HG02678 (cell line): ENCODE data around the gene TM2D1.
A peak's percentile ranks its signal among the peaks of the same experiment; 100 is the strongest.

Experiments
- ATAC-seq: cut with Tn5 transposase; IDR thresholded peaks from one replicate; pipeline ENCODE4 v1.9.1; 2021; ENCODE audit warnings: mild to moderate bottlenecking, moderate library complexity; ENCODE audit not compliant: unreplicated experiment

TM2D1 gene

DNA sequence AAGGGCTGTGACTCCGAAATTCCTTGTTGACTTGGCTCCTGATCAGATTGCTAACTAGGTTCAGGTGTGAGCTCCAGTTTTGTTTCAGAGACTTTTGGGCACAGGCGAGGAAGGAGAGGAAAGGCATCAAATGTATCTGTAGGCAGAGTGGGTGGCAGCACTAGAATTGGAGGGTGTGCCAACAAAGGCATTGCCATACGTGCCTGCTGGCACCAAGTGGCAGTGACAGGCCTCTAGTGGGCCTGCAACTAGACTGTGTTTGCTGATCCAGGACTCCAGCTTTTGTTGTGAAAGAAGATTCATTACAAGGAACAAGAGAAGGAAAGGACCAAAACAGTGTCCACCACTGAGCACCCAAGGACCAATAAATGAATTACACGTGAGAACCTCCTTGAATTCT lies 79.5 kb downstream of the TM2D1 start:
- no peak for ATAC-seq

DNA sequence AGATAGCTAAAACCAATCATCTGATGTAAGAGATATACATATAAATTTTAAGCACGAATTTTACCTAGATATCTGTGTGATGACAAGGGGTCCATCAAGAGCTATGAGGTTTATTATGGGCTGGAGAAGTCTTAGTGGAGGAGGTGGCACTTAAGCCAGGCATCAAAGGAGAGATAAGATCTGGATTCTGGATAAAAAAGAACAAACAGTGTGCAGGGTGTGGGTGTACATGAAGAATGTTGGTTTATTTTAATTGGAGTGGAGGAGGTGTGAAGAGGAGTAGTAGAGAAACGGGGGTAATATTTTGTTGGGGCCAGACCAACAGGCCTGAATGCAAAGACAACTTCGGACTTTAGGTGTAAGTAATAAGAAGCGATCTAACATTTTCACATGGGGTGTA lies 80.6 kb downstream of the TM2D1 start:
- no peak for ATAC-seq

DNA sequence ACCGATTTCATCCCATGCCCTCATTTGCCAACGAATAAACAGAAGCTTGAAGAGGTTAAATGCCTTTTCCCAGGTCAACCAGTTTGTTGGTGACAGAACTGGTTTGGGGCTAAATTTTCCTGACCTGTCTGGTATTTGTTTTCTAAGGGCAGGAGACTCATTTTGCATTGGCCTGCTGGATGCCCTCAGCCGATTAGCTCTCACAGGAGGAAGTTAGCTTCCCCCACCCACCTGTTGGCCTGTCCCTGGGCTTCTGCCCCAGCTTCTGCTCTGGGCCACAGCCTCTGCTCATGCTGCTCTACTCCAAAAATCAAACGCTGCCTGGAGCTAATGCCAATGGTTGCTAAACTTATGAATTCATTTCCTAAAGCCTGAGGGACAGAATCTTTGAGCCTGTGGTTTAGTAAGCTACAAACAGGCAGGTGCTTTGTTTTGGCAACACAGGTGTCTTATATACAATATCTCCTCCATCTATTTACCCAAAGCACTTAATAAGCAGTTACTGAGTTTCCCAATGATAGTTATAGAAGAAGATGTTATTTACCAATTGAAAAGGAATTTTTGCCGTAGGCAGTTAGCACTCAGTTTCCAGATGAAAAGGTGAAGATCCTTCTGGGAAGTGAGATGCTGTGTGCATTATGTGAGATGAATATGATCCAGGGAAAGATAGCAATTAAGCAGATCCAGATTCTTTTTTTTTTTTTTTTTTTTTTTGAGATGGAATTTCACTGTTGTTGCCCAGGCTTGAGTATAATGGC lies 82.3 kb downstream of the TM2D1 start:
- no peak for ATAC-seq

DNA sequence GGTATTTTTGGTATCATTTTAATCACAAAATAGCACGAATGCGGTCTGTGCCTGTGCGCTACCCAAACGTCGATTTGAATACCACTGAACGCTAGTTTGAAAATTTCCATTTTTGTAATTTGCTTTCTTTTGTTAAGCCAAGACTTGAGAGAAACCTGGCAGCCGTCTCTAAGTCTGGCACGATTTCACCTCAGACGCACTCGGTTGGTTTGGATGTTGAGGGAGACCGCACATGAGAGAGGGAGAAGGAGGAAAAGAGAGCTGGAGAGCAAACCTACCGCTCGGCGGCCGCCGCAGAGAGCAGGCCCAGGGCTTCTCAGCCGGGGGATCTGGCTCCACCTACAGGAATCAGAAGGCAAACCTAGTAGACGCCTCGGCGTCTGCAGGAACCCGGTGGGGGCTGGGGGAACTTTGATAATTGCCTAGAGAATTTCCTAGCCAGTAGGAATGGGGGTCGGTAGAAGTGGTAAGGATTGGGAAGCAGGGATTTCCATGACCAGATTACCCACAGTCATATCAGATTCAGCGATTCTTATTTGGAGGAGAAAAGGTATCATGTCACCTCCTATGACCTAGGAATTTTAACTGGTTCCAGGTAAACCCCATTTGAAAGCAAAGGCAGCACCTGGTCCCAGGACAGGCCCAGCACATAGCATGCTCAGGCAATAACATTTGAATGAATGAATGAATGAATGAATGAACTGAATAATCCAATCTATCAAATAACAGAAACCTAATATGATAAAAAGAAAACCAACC lies 83.2 kb downstream of the TM2D1 start:
- peak; percentile 98 for ATAC-seq

DNA sequence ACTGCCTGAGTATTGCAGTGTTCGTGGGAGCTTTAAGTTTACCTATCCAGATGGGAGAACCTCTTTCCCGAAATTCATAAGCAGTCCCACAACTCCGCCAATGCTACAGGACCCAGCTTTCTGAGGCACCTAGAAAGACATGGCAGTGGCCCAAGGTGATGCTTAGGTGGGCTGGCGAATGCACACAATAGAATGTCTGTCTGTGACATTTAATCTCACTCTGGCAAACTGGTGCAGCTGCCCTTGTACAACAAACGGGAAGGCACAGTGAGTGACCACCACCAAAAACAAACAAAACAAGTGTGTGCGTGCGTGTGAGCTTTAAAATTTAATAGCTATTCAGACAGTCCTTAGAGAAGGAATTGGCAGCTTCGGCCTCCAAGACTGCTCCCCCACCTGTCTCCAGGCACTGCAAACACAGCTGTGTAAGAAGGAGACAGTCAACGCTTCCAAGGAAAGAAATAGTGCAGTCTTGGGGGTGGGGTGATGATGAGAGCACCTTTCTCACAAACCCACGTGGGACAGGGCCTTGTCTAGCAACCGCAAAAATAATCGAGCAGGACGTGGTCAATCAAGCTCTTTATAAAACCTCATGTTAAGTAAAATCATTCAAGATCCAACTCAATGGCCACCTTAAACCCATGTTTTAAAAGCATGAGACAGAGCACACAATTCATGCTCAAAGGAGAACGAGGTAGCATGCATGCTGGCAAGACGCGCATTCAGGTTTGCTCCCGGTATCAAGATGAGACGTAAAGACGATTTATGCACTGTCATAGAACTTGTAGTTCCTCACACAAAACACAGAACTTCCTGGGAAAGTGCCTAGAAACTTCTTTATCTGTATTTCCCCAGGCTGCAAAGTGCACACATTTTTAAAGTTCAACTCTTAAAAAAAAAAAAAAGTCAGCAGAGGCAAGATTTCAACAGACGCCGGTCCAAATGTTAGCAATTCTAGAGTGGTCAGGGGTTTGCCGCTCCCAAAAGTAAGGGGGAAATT lies 84.1 kb downstream of the TM2D1 start:
- ATAC-seq, result peak; percentile 7

DNA sequence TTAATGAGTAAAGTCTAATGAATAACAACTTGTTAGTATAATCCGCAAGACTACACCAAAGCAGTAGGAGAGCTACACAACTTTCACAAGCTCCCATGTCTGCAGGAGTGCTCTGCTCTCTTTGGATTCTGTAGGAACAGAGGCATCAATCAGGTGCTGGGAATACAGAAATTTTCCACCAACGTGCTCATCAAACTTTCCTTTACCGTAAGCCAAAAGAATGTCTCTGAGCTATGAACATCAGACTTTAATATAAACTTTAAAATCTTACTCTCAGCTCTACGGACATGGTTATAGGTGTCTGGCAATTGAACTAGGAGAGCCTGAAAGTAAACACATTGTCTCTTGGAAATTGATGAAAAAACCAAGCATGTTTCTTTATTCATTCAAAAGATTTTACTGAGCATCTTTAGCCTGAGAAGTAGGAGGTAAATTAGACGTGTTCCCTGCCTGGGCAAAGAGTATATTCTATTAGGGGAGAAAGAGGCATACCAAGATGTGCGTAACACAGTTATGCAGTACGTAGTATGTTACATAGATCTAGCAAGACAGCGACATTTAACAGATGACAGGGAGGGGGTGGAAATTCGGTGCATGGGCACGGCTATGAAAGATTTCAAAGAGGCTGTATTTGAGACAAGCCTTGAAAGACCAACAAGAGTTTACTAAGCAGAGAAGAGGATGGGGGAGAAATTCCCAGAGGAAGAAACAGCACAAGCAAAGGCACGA lies 85.2 kb downstream of the TM2D1 start:
- no peak for ATAC-seq

DNA sequence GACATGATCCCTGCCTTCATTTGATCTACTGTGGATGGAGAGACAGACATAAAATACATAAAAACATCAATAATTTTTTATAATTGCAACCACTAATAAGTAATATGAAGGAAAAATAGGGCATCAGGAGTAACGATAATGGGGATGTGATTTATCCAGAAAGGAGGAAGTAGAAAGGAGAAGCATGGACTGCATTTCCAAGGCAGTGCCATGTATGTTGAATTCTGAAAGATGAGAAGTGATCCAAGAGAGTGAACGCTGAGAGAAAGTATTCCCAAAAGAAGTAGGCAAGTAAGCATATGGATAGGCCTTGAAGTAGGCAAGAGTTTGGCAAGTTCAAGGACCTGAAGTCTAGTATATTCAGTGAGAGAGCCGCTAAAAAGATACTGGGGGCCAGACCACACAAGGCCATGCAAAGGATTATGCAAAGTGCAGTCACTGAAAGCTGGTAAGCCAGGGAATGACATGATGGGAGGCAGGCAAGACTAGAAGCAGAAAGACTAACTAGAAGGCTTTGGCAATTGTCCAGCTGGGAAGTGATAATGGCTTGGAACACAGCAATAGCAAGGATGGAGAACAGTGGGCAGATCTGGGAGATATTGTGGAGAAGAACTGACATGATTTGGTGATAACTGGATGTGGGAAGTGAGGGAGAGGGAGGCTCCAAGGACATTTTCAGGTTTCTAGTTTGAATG lies 85.9 kb downstream of the TM2D1 start:
- no peak for ATAC-seq

DNA sequence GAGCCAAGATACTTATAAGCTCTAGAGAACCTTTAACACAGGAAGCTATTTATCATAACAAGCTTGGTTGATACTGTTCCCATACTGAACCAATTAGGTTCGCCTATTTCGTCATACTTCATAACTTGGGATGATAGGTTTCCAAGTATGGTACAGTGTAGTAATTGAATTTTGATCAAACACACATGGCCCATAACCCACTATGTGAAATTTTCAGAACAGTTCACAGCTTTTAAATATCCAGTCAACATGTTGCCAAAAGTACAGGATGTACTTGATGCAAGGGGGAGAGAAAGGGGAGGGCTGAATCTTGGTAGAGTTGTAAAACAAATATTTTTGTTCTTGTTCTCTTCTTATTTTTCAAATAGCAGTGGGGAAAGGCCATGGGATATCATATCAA lies 86.6 kb downstream of the TM2D1 start:
- ATAC-seq, result no peak

DNA sequence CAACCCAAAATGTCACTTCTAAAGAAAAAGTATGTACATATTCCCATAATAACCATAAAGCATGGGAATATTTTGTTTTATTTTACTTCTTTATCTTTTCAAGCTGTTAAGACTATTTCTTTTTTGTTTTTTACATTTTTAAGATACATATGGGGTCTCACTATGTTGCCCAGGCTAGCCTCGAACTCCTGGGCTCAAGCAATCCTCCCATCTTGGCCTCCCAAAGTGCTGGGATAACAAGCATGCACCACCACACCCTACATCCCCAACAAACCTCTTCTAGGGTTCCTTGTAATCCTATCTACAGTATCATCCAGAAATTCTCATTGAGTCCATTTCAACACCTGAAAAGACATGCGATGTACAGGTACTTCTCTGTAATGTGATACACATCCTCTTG lies 87.5 kb downstream of the TM2D1 start:
- no peak for ATAC-seq

DNA sequence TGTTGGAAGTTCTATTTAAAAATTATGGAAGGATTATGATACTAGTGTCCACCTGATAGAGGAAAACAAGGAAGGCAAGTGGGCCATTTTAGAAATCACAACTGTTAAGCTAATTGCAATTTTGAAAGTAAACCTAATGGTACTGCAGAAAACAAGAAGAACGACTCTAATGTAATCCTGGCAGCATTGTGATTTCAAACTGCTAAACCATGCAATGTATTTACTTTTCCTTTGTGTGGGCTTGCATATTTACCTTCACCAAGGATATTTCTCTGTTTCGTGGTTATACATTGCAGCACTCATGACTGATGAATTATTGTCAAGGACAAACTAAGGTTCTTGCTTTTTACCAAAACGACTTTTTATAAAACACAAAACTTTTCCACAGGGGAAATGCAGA lies 88.1 kb downstream of the TM2D1 start:
- no peak for ATAC-seq

DNA sequence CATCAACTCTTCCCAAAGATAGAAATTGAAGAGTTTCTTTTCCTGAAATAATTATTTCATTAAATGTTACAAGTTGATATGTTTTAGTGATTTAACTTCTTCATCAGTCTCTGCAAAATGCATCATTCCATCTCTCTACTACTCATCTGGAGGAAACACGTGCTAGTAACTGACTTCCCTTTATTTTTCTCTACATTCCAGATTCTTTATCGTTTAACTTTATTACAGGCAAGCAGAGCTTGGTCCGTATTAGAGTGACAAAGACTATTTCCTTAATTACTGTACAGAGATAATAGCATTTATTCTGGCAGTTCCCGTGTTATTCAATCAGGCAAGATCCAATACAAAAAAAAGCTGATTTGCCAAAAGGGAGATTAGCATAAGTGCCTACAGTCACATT lies 88.6 kb downstream of the TM2D1 start:
- no peak for ATAC-seq

DNA sequence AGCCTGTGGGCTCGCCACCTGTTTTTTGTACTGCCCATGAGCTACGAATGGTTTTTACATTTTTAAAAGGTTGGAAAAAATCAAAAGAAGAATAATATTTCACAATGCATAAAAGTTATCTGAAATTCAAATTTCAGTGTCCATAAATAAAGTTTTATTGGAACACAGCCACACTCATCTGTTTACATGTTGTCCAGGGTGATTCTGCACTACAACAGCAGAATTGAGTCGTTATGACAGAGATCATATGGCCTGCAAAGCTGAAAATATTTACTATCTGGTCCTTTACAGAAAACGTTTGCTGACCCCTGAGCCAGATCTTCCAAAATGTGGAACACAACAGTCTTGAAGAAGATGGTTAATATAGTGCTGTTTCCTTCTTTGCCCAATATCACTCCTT lies 89.4 kb downstream of the TM2D1 start:
- ATAC-seq, result no peak

DNA sequence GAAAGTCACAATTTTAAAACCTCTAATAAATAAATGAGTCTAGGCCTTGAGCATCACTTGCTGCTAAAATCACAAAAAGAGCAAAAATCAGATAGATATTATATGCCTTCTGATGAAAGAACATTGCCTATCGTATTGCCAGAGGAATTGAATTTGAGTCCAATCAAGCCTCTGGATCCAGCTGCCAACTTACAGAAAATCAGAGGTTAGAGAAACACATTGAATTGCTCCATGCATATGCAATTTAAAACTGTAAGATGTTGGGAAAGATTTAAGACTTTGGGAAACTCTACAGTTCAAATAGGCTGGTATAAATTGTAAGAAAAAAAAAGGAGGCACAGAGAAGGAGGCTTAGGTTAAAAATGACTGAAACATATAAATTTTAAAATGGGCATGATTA lies 93.5 kb downstream of the TM2D1 start:
- no peak for ATAC-seq
